GM19238 (cell line): Measurements from ENCODE around the gene RPS6KA6.

Source experiments
- DNase-seq: peaks from one replicate; pipeline ENCODE4 v3.0.0; 2011; ENCODE audit warnings: low spot score; ENCODE audit not compliant: insufficient read length

Gene RPS6KA6

GRCh38 chrX:84187533-84188319 is at the start of gene RPS6KA6:
Gene RPS6KA6 (minus strand): TSS chrX:84188199. CDS start chrX:84187899, 300 bp downstream.
- DNase-seq, result peak; percentile 8

GRCh38 chrX:84224741-84225140 is 36.7 kb upstream of the RPS6KA6 start:
- no peak for DNase-seq

GRCh38 chrX:84223261-84223660 is 35.3 kb upstream of the RPS6KA6 start:
- DNase-seq, result no peak

GRCh38 chrX:84221181-84221580 is 33.2 kb upstream of the RPS6KA6 start:
- DNase-seq, result no peak

GRCh38 chrX:84219551-84219950 is 31.6 kb upstream of the RPS6KA6 start:
- no peak for DNase-seq

- DNase-seq, result no peak
Observed at GRCh38 chrX:84218726-84219125, 30.7 kb upstream of the RPS6KA6 start.

- DNase-seq, result no peak
Observed at GRCh38 chrX:84216881-84217280, 28.9 kb upstream of the RPS6KA6 start.

- DNase-seq, result no peak
Observed at GRCh38 chrX:84216406-84216805, 28.4 kb upstream of the RPS6KA6 start.

- DNase-seq, result no peak
Observed at GRCh38 chrX:84205276-84205675, 17.3 kb upstream of the RPS6KA6 start.

GRCh38 chrX:84199688-84200087 is 11.7 kb upstream of the RPS6KA6 start:
- DNase-seq, result no peak

GRCh38 chrX:84197550-84197949 is 9.6 kb upstream of the RPS6KA6 start:
- no peak for DNase-seq

- no peak for DNase-seq
Observed at GRCh38 chrX:84192006-84192405, 4.0 kb upstream of the RPS6KA6 start.

GRCh38 chrX:84189125-84189524 is 1.1 kb upstream of the RPS6KA6 start:
- DNase-seq, result no peak

GRCh38 chrX:84188320-84188834 is 378 bp upstream of the RPS6KA6 start:
- DNase-seq, result peak; percentile 12

- DNase-seq, result no peak
Observed at GRCh38 chrX:84186603-84187532, 1.1 kb downstream of the RPS6KA6 start.

GRCh38 chrX:84182516-84182915 is 5.5 kb downstream of the RPS6KA6 start:
- DNase-seq, result no peak

- no peak for DNase-seq
Observed at GRCh38 chrX:84175958-84176357, 12.0 kb downstream of the RPS6KA6 start.

GRCh38 chrX:84175274-84175673 is 12.7 kb downstream of the RPS6KA6 start:
- no peak for DNase-seq

- no peak for DNase-seq
Observed at GRCh38 chrX:84174348-84174747, 13.7 kb downstream of the RPS6KA6 start.

- no peak for DNase-seq
Observed at GRCh38 chrX:84170931-84171330, 17.1 kb downstream of the RPS6KA6 start.

- DNase-seq, result no peak
Observed at GRCh38 chrX:84168574-84168973, 19.4 kb downstream of the RPS6KA6 start.

- DNase-seq, result no peak
Observed at GRCh38 chrX:84168095-84168494, 19.9 kb downstream of the RPS6KA6 start.
